Mesenchymal stem cell (in vitro differentiated cells and primary cell): ENCODE data around the gene S100A5. TPM values are rescaled to one million over a fixed set of nuclear protein-coding genes. Genes with fewer than 3 reads are reported as not detected.
A peak's percentile ranks its signal among the peaks of the same experiment; 100 is the strongest.
"Not testable (repeated sequence)": the region's sequence is repeated elsewhere in the genome, so short reads cannot be mapped to it uniquely, and the experiment has no call there.

Experiments
- DNase-seq: peaks from one replicate; pipeline ENCODE4 v3.0.0-alpha.2; 2013
- H2AFZ ChIP-seq: one replicate; pipeline ENCODE4 v1.6.1; 2013; ENCODE audit warnings: low read depth, mild to moderate bottlenecking, control low read depth, inconsistent platforms, low read length, moderate library complexity
- H2AK5ac ChIP-seq: 2 replicates; pipeline ENCODE4 v1.6.1; 2013; ENCODE audit warnings: low read length, moderate library complexity, mild to moderate bottlenecking, inconsistent platforms; ENCODE audit not compliant: severe bottlenecking
- H2BK120ac ChIP-seq: one replicate; pipeline ENCODE4 v1.6.1; 2013; ENCODE audit warnings: low read depth, mild to moderate bottlenecking, inconsistent platforms, low read length, moderate library complexity
- H2BK12ac ChIP-seq, 2 experiments: one replicate each; pipeline ENCODE4 v1.6.1; 2013; ENCODE audit warnings: inconsistent platforms in 2 of 2, low read length in 2 of 2, mild to moderate bottlenecking in 2 of 2, moderate library complexity in 2 of 2, control low read depth in 1 of 2
- H2BK15ac ChIP-seq: one replicate; pipeline ENCODE4 v1.6.1; 2013; ENCODE audit warnings: mild to moderate bottlenecking, low read depth, inconsistent platforms; ENCODE audit not compliant: poor library complexity, severe bottlenecking
- H2BK5ac ChIP-seq: 2 replicates; pipeline ENCODE4 v1.6.1; 2013; ENCODE audit warnings: low read depth, mild to moderate bottlenecking, low read length, control low read depth, inconsistent platforms; ENCODE audit not compliant: poor library complexity, severe bottlenecking
- H3K14ac ChIP-seq, 2 experiments: one replicate each; pipeline ENCODE4 v1.6.1; 2013; ENCODE audit warnings: inconsistent platforms in 2 of 2, low read length in 2 of 2, control low read depth in 1 of 2, mild to moderate bottlenecking in 1 of 2, moderate library complexity in 1 of 2
- H3K18ac ChIP-seq, 2 experiments: one replicate each; pipeline ENCODE4 v1.6.1; 2013; ENCODE audit warnings: inconsistent platforms in 2 of 2, low read length in 2 of 2, control low read depth in 1 of 2, low read depth in 1 of 2, mild to moderate bottlenecking in 1 of 2
- H3K23ac ChIP-seq, 2 experiments: one replicate each; pipeline ENCODE4 v1.6.1; 2013; ENCODE audit warnings: inconsistent platforms in 2 of 2, low read length in 2 of 2, mild to moderate bottlenecking in 2 of 2, moderate library complexity in 2 of 2, control low read depth in 1 of 2
- H3K27ac ChIP-seq: 2 replicates; pipeline ENCODE4 v1.5.1; 2013; ENCODE audit warnings: mild to moderate bottlenecking, moderate library complexity, low read length, control low read depth, inconsistent platforms; ENCODE audit not compliant: poor library complexity, severe bottlenecking
- H3K27me3 ChIP-seq, 2 experiments: 2 replicates each; pipeline versions ENCODE4 v1.6.1 to v1.7.0; 2013; ENCODE audit warnings: low read length in 2 of 2, mild to moderate bottlenecking in 2 of 2, moderate library complexity in 2 of 2, control low read depth in 1 of 2, inconsistent platforms in 1 of 2; ENCODE audit not compliant: control insufficient read depth in 1 of 2, insufficient read depth in 1 of 2
- H3K36me3 ChIP-seq, 2 experiments: 2 replicates each; pipeline versions ENCODE4 v1.6.1 to v1.7.0; 2013; ENCODE audit warnings: low read length in 2 of 2, control low read depth in 1 of 2, inconsistent platforms in 1 of 2, low read depth in 1 of 2, mild to moderate bottlenecking in 1 of 2; ENCODE audit not compliant: insufficient read depth in 2 of 2, control insufficient read depth in 1 of 2
- H3K4ac ChIP-seq, 2 experiments: one replicate each; pipeline ENCODE4 v1.6.1; 2013; ENCODE audit warnings: inconsistent platforms in 2 of 2, low read length in 2 of 2, mild to moderate bottlenecking in 2 of 2, moderate library complexity in 2 of 2, control low read depth in 1 of 2, low read depth in 1 of 2
- H3K4me1 ChIP-seq: 2 replicates; pipeline ENCODE4 v1.6.1; 2013; ENCODE audit warnings: low read depth, low read length, control low read depth; ENCODE audit not compliant: control insufficient read depth, insufficient read depth
- H3K4me2 ChIP-seq: 2 replicates; pipeline ENCODE4 v1.6.1; 2013; ENCODE audit warnings: low read length, mild to moderate bottlenecking, inconsistent platforms; ENCODE audit not compliant: poor library complexity, severe bottlenecking
- H3K4me3 ChIP-seq, 2 experiments: 2 replicates each; pipeline versions ENCODE4 v1.5.1 to v1.7.0; 2013; ENCODE audit warnings: low read length in 2 of 2, mild to moderate bottlenecking in 2 of 2, control low read depth in 1 of 2, low read depth in 1 of 2; ENCODE audit not compliant: insufficient read depth in 1 of 2
- H3K79me1 ChIP-seq: replicated peaks from 2 replicates; pipeline ENCODE4 v1.6.1; 2013; ENCODE audit warnings: mild to moderate bottlenecking, control low read depth, low read length, inconsistent platforms; ENCODE audit not compliant: poor library complexity, severe bottlenecking
- H3K9ac ChIP-seq: 2 replicates; pipeline ENCODE4 v1.7.0; 2013; ENCODE audit warnings: mild to moderate bottlenecking, low read length, moderate library complexity
- H3K9me3 ChIP-seq: 2 replicates; pipeline ENCODE4 v1.7.0; 2013; ENCODE audit warnings: mild to moderate bottlenecking, low read length; ENCODE audit not compliant: control insufficient read depth
- H4K8ac ChIP-seq: one replicate; pipeline ENCODE4 v1.6.1; 2013; ENCODE audit warnings: inconsistent platforms, mild to moderate bottlenecking, low read length, moderate library complexity
- H4K91ac ChIP-seq: one replicate; pipeline ENCODE4 v1.6.1; 2013; ENCODE audit warnings: mild to moderate bottlenecking, low read length, inconsistent platforms
- WGBS: methylation state at CpG from one replicate; pipeline ENCODE4 v1.1.7; 2013; ENCODE audit warnings: mixed read lengths; 5-methylcytosine and 5-hydroxymethylcytosine counted together
- polyA plus RNA-seq, 2 experiments: library from polyadenylated mRNA; stranded (reverse); fragments of 200-250 nt; gene quantifications; one replicate each; pipeline ENCODE4 v1.2.3, GENCODE V29; 2013

The S100A5 gene
- 0.08 TPM for polyA plus RNA-seq (2013, experiment 1 of 2)
- polyA plus RNA-seq (2013, experiment 2 of 2) = not detected

GRCh38 chr1:153540394-153541361, at the start of gene S100A5:
TSS of gene S100A5 (minus strand) at chr1:153540934. CDS start at chr1:153540191, 743 bp downstream.
- H3K18ac ChIP-seq = peak within 1 kb of the TSS; percentile 40 to 67
- DNase-seq = no peak
- H2AFZ ChIP-seq = no peak within 1 kb of the TSS
- H3K4ac ChIP-seq = peak within 1 kb of the TSS; percentile 28 to 52
- peak within 1 kb of the TSS; percentile 69 for H2BK120ac ChIP-seq
- peak within 1 kb of the TSS; percentile 92 for H3K27ac ChIP-seq
- H2AK5ac ChIP-seq = peak within 1 kb of the TSS; percentile 99
- H4K8ac ChIP-seq = peak within 1 kb of the TSS; percentile 45
- 70% methylated on average over 11 of the region's 11 CpGs for WGBS
- H3K4me1 ChIP-seq = peaks cover 58% of the 10 kb centered on the region
- peaks cover 2% of the 10 kb centered on the region for H3K79me1 ChIP-seq
- H3K23ac ChIP-seq = no peak within 1 kb of the TSS
- H3K27me3 ChIP-seq = no peaks in the 10 kb centered on the region
- H3K9ac ChIP-seq = peak within 1 kb of the TSS; percentile 95
- peak within 1 kb of the TSS; percentile 29 to 45 for H2BK12ac ChIP-seq
- peak within 1 kb of the TSS; percentile 94 for H2BK15ac ChIP-seq
- H3K36me3 ChIP-seq = peaks cover 12 to 25% of the 10 kb centered on the region in 2 experiments
- peak within 1 kb of the TSS; percentile 86 for H2BK5ac ChIP-seq
- no peaks in the 10 kb centered on the region for H3K9me3 ChIP-seq
- no peak within 1 kb of the TSS for H3K14ac ChIP-seq
- H3K4me2 ChIP-seq = peak within 1 kb of the TSS; percentile 7
- peak within 1 kb of the TSS in 1 of 2 experiments; percentile 3 for H3K4me3 ChIP-seq
- peak within 1 kb of the TSS; percentile 64 for H4K91ac ChIP-seq

- H3K4me2 ChIP-seq = no peak overlapping the region
- H4K91ac ChIP-seq = no peak overlapping the region
- H2AFZ ChIP-seq = no peak overlapping the region
- H2BK12ac ChIP-seq = no peak overlapping the region
- no peak overlapping the region for H2BK120ac ChIP-seq
- no peak overlapping the region for H2BK15ac ChIP-seq
- no peaks in the 10 kb centered on the region for H3K4me1 ChIP-seq
- H3K36me3 ChIP-seq = no peaks in the 10 kb centered on the region
- no peak overlapping the region for H4K8ac ChIP-seq
- H2BK5ac ChIP-seq = no peak overlapping the region
- H3K27ac ChIP-seq = no peak overlapping the region
- H3K9me3 ChIP-seq = no peaks in the 10 kb centered on the region
- no peaks in the 10 kb centered on the region for H3K79me1 ChIP-seq
- no peak overlapping the region for H3K18ac ChIP-seq
- no peak overlapping the region for H3K4ac ChIP-seq
- DNase-seq = no peak
- H3K4me3 ChIP-seq = no peak overlapping the region
- H3K27me3 ChIP-seq = no peaks in the 10 kb centered on the region
- H2AK5ac ChIP-seq = no peak overlapping the region
- H3K9ac ChIP-seq = no peak overlapping the region
- H3K14ac ChIP-seq = no peak overlapping the region
- no peak overlapping the region for H3K23ac ChIP-seq
- no CpG with 5 or more reads among the region's 2 CpGs for WGBS
Measured at GRCh38 chr1:153588482-153588881, 47.7 kb upstream of the S100A5 start.

GRCh38 chr1:153588033-153588432, 47.3 kb upstream of the S100A5 start:
- not testable (repeated sequence) for H2BK15ac ChIP-seq, H3K23ac ChIP-seq, DNase-seq, H3K4me3 ChIP-seq, H3K4me2 ChIP-seq, H3K4me1 ChIP-seq, H3K14ac ChIP-seq, H3K4ac ChIP-seq, H3K27ac ChIP-seq, H2AK5ac ChIP-seq, H3K36me3 ChIP-seq, H2AFZ ChIP-seq, H3K9ac ChIP-seq, H3K9me3 ChIP-seq, H2BK120ac ChIP-seq, H3K18ac ChIP-seq, H4K8ac ChIP-seq, H2BK12ac ChIP-seq, H2BK5ac ChIP-seq, H3K27me3 ChIP-seq, H4K91ac ChIP-seq, H3K79me1 ChIP-seq
- WGBS = 97% methylated on average over 8 of the region's 10 CpGs

GRCh38 chr1:153587314-153587713, 46.6 kb upstream of the S100A5 start:
- Histone ChIP-seq H2BK120ac (no peak overlapping the region), H3K9ac (no peak overlapping the region), H3K18ac (no peak overlapping the region), H3K27ac (no peak overlapping the region), H3K14ac (no peak overlapping the region), H3K4me2 (no peak overlapping the region), H3K27me3 (no peaks in the 10 kb centered on the region), H2BK15ac (no peak overlapping the region), H4K91ac (no peak overlapping the region), H2AFZ (no peak overlapping the region), H3K9me3 (no peaks in the 10 kb centered on the region), H3K4me1 (no peaks in the 10 kb centered on the region), H3K4ac (no peak overlapping the region), H2BK12ac (peak overlapping the region; percentile 14 to 52), H4K8ac (no peak overlapping the region), H3K23ac (no peak overlapping the region), H3K79me1 (no peaks in the 10 kb centered on the region), H3K4me3 (no peak overlapping the region), H2AK5ac (no peak overlapping the region), H2BK5ac (no peak overlapping the region), H3K36me3 (no peaks in the 10 kb centered on the region)
- 51% methylated on average over 3 of the region's 5 CpGs for WGBS
- DNase-seq = no peak
